Small intestine (tissue), 7 donors: ENCODE measurements around the gene PILRB. TPM values are rescaled to one million over a fixed set of nuclear protein-coding genes. Genes with fewer than 3 reads are reported as not detected.

ENCODE experiments used
- DNase-seq, 2 donors: peaks; one replicate each; pipeline versions ENCODE4 v3.0.0 to v3.0.0-alpha.2; 2013
- FAIRE-seq: peaks from 2 replicates; lab custom pipeline; 2012; peaks lifted over from hg19 to GRCh38; lab: Jason Lieb, UNC
- H3K27ac ChIP-seq, 3 donors: one replicate each; pipeline ENCODE4 v1.5.1; 2013; ENCODE audit warnings: low read length in 2 of 3, mild to moderate bottlenecking in 2 of 3, control low read depth in 1 of 3, inconsistent platforms in 1 of 3, low read depth in 1 of 3, moderate library complexity in 1 of 3
- H3K27me3 ChIP-seq, 3 donors: one replicate each; pipeline ENCODE4 v1.6.1; 2013; ENCODE audit warnings: low read length in 3 of 3, inconsistent platforms in 1 of 3; ENCODE audit not compliant: control insufficient read depth in 3 of 3, insufficient read depth in 3 of 3
- H3K36me3 ChIP-seq, 3 donors: one replicate each; pipeline ENCODE4 v1.6.1; 2013; ENCODE audit warnings: low read length in 3 of 3, inconsistent platforms in 1 of 3, low read depth in 1 of 3, mild to moderate bottlenecking in 1 of 3, moderate library complexity in 1 of 3; ENCODE audit not compliant: control insufficient read depth in 3 of 3, insufficient read depth in 2 of 3
- H3K4me1 ChIP-seq, 3 donors: one replicate each; pipeline ENCODE4 v1.6.1; 2013; ENCODE audit warnings: low read length in 2 of 3, inconsistent platforms in 1 of 3, low read depth in 1 of 3, mild to moderate bottlenecking in 1 of 3, moderate library complexity in 1 of 3; ENCODE audit not compliant: control insufficient read depth in 3 of 3, insufficient read depth in 2 of 3
- H3K4me3 ChIP-seq, 3 donors: one replicate each; pipeline ENCODE4 v1.5.1; 2013; ENCODE audit warnings: low read length in 3 of 3, control low read depth in 1 of 3, inconsistent platforms in 1 of 3, low read depth in 1 of 3, mild to moderate bottlenecking in 1 of 3, moderate library complexity in 1 of 3
- H3K9me3 ChIP-seq, 2 donors: one replicate each; pipeline ENCODE4 v1.6.1; 2013; ENCODE audit warnings: low read depth in 1 of 2, low read length in 1 of 2; ENCODE audit not compliant: control insufficient read depth in 2 of 2, insufficient read depth in 1 of 2
- WGBS, 3 donors: extraction: QIAGEN DNeasy Blood & Tissue Kit; methylation state at CpG; one replicate each; pipeline ENCODE4 v1.1.7; 2013; 5-methylcytosine and 5-hydroxymethylcytosine counted together
- polyA plus RNA-seq, 4 donors: library from polyadenylated mRNA; stranded (reverse) in 3 of 4; unstranded in 1 of 4; fragments of 200-250 nt in 3 of 4; fragments of 120-200 nt in 1 of 4; gene quantifications; one replicate each; pipeline versions ENCODE4 v1.2.1 to v1.2.3, GENCODE V29; 2013
- donor health status: healthy with polysubstance abuse.
- donor health status: control.
- donor health status: control.
- donor health status: Bipolar disorder and iron deficiency.
- donor health status: healthy.

The PILRB gene
- polyA plus RNA-seq, 4 donors, result 39.1 to 117 (median 57.2) TPM

DNA sequence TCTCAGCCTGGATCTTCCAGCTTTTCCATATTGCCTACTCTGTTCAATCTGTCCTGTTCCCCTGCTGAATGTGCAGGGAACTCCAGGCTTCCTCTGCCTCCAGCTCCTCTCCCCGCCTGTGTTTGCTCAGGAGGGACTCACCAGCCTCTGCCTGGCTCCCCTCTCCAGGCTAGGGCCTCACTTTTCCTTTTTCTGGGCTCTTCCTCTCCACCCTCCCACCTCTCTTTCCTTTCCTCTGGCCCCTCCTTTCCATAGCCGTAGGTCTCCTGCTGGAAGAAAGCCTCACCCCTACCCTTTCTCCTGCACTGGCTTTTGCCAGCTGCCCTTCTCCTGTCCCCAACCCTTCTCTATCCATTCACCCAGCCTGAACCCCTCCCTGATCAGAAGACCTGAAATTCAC, 40.3 kb downstream of the PILRB start:
- no peak overlapping the region for H3K4me3 ChIP-seq
- no peak overlapping the region for H3K27ac ChIP-seq
- DNase-seq (no peak), FAIRE-seq (no peak)
- no peaks in the 10 kb centered on the region for H3K36me3 ChIP-seq
- WGBS, 3 donors, result 33 to 58% (median 42%) methylated on average over 2 of the region's 2 CpGs
- H3K4me1 ChIP-seq, result no peaks in the 10 kb centered on the region
- H3K27me3 ChIP-seq, result peaks cover 0 to 3% (median 0%) of the 10 kb centered on the region in 3 donors
- no peaks in the 10 kb centered on the region for H3K9me3 ChIP-seq

- 97 to 99% (median 98%) methylated on average over 3 of the region's 3 CpGs for WGBS, 3 donors
These were observed 42.1 kb downstream of the PILRB start for GRCh38 chr7:100400041-100400440.

DNA sequence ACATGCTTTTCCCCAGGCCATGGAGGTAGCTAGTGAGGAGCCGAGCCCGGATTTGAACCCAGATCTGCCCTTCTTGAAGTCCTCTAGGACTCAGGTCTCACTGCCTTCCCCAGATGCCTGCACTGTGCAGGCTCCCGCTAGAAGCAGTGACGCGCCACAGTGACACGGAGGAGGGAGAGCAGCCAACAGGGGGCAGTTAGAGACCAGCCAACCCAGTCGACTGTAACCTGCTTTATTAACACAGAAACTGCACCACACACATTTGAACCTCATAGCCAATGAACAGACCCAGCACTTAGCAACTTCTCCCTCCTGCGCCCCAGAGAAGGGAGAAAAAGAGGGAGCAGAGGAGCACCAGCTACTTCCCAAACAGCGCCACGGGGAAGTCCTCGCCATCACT, 42.7 kb downstream of the PILRB start:
- no peaks in the 10 kb centered on the region for H3K4me1 ChIP-seq
- H3K4me3 ChIP-seq, result no peak overlapping the region
- 82 to 90% (median 88%) methylated on average over 10 to 11 of the region's 11 CpGs for WGBS, 3 donors
- FAIRE-seq (no peak), DNase-seq (peak in 1 of 2 donors; percentile 21)
- no peaks in the 10 kb centered on the region for H3K27me3 ChIP-seq
- H3K9me3 ChIP-seq, result no peaks in the 10 kb centered on the region
- H3K36me3 ChIP-seq, result no peaks in the 10 kb centered on the region
- no peak overlapping the region for H3K27ac ChIP-seq

More at GRCh38 chr7:100400041-100400440, 42.1 kb downstream of the PILRB start:
- Histone ChIP-seq H3K4me1 (no peaks in the 10 kb centered on the region), H3K4me3 (no peak overlapping the region), H3K27me3 (no peaks in the 10 kb centered on the region), H3K9me3 (no peaks in the 10 kb centered on the region), H3K27ac (no peak overlapping the region), H3K36me3 (no peaks in the 10 kb centered on the region)
- FAIRE-seq, result no peak
- DNase-seq, result no peak

GRCh38 chr7:100401811-100402210, 43.9 kb downstream of the PILRB start:
- FAIRE-seq (no peak), DNase-seq (no peak)
- 73 to 88% (median 76%) methylated on average over 5 of the region's 5 CpGs for WGBS, 3 donors
- Histone ChIP-seq H3K27ac (no peak overlapping the region), H3K4me1 (no peaks in the 10 kb centered on the region), H3K4me3 (no peak overlapping the region), H3K36me3 (no peaks in the 10 kb centered on the region), H3K27me3 (no peaks in the 10 kb centered on the region), H3K9me3 (no peaks in the 10 kb centered on the region)

GRCh38 chr7:100402241-100402640, 44.3 kb downstream of the PILRB start:
- no peaks in the 10 kb centered on the region for H3K4me1 ChIP-seq
- 94 to 99% (median 98%) methylated on average over 2 of the region's 2 CpGs for WGBS, 3 donors
- no peak for DNase-seq

GRCh38 chr7:100406767-100407166, 48.9 kb downstream of the PILRB start:
- FAIRE-seq, result no peak
- H3K36me3 ChIP-seq, result no peaks in the 10 kb centered on the region
- DNase-seq, result no peak
- no peaks in the 10 kb centered on the region for H3K9me3 ChIP-seq
- H3K4me3 ChIP-seq, result no peak overlapping the region
- no peak overlapping the region for H3K27ac ChIP-seq
- peaks cover 0 to 2% (median 0%) of the 10 kb centered on the region in 3 donors for H3K27me3 ChIP-seq
- WGBS, 3 donors, result 61 to 65% (median 64%) methylated on average over 6 of the region's 6 CpGs
- no peaks in the 10 kb centered on the region for H3K4me1 ChIP-seq

More at GRCh38 chr7:100402241-100402640, 44.3 kb downstream of the PILRB start:
- no peaks in the 10 kb centered on the region for H3K9me3 ChIP-seq
- no peaks in the 10 kb centered on the region for H3K27me3 ChIP-seq
- no peak overlapping the region for H3K4me3 ChIP-seq
- FAIRE-seq, result no peak
- no peaks in the 10 kb centered on the region for H3K36me3 ChIP-seq
- no peak overlapping the region for H3K27ac ChIP-seq

GRCh38 chr7:100407285-100408180, 49.6 kb downstream of the PILRB start:
- WGBS, 3 donors, result 57 to 61% (median 57%) methylated on average over 12 of the region's 12 CpGs
- H3K4me3 ChIP-seq, result no peak overlapping the region
- FAIRE-seq, result no peak
- H3K9me3 ChIP-seq, result no peaks in the 10 kb centered on the region
- DNase-seq, result peak; percentile 44 to 49
- no peaks in the 10 kb centered on the region for H3K4me1 ChIP-seq
- peaks cover 0 to 2% (median 0%) of the 10 kb centered on the region in 3 donors for H3K27me3 ChIP-seq
- H3K36me3 ChIP-seq, result no peaks in the 10 kb centered on the region
- H3K27ac ChIP-seq, result no peak overlapping the region

GRCh38 chr7:100411101-100411500, 53.2 kb downstream of the PILRB start:
- DNase-seq (no peak), FAIRE-seq (no peak)
- Histone ChIP-seq H3K4me1 (no peaks in the 10 kb centered on the region), H3K27me3 (peaks cover 0 to 2% (median 0%) of the 10 kb centered on the region in 3 donors), H3K9me3 (no peaks in the 10 kb centered on the region), H3K27ac (no peak overlapping the region), H3K4me3 (no peak overlapping the region), H3K36me3 (no peaks in the 10 kb centered on the region)
- 93 to 96% (median 94%) methylated on average over 6 of the region's 6 CpGs for WGBS, 3 donors
